GM12878 (cell line): ENCODE measurements around the gene FRMD5.

Source experiments
- CBX3 ChIP-seq: fragments of 200-600 bp; sonication (generic); IDR thresholded peaks from 2 replicates; pipeline ENCODE4 v1.6.1; 2016; ENCODE audit warnings: low read depth, borderline replicate concordance
- CTCF ChIP-seq, 3 experiments: IDR thresholded peaks in 2 of 3; conservative IDR thresholded peaks in 1 of 3; 2 replicates each; pipeline ENCODE4 v1.5.1; 2011; ENCODE audit warnings: low read depth in 3 of 3, low read length in 3 of 3, mild to moderate bottlenecking in 3 of 3, control low read depth in 2 of 3, moderate library complexity in 2 of 3, inconsistent platforms in 1 of 3, mixed read lengths in 1 of 3; ENCODE audit not compliant: control insufficient read depth in 2 of 3, insufficient read depth in 1 of 3; ENCODE audit errors: extremely low read depth in 1 of 3
- SIN3A ChIP-seq: IDR thresholded peaks from 2 replicates; pipeline ENCODE4 v1.6.1; 2012; ENCODE audit warnings: low read depth, low read length, improper control_type of control experiment
- SIX5 ChIP-seq: IDR thresholded peaks from 2 replicates; pipeline ENCODE4 v1.6.1; 2011; ENCODE audit warnings: mild to moderate bottlenecking, low read depth, low read length, moderate library complexity; ENCODE audit not compliant: severe bottlenecking
- TAF1 ChIP-seq: IDR thresholded peaks from 2 replicates; pipeline ENCODE4 v1.6.1; 2011; ENCODE audit warnings: mild to moderate bottlenecking, low read depth, low read length, borderline replicate concordance

- TF ChIP-seq SIX5 (no peak), CTCF (IDR thresholded peaks at IDR 0.05 in 2 of 3, conservative IDR thresholded peaks at IDR 0.05 in 1 of 3; ENCODE audit: control insufficient read depth in 2 of 3, extremely low read depth in 1 of 3, insufficient read depth in 1 of 3, low read depth in 3 of 3, low read length in 3 of 3) (no peak), TAF1 (no peak), SIN3A (no peak), CBX3 (no peak)
Measured at GRCh38 chr15:44160796-44161195, 34.3 kb downstream of the FRMD5 start.
